ENCODE results near the gene FLOT1. TPM values are rescaled to one million over a fixed set of nuclear protein-coding genes. Genes with fewer than 3 reads are reported as not detected.

Gene FLOT1
- polyA plus RNA-seq, 2 of the 4 experiments (the other 2 are of a cell fraction), result 89.7 to 135 TPM

DNA sequence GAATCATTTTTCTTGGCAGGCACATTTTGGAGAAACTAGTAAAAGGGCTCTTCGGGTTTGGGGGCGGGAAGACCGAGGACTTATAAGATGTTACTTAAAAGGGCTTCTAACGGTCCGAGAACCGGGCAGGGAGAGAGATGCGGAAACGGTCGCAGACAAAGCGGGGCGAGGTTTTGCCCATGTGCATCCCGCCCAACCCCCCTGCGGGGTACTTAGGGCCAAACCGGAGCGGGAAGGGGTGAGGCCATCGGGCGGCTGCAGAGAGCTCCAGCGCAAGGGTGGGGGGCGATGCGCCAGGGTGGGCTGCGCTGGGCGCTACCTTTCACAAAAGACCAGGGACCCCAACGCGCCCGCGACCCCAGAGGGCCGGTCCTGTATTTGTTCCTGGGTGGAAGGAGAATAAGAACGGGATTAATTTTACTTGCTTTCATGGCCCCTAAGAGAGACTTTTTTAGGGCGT lies 21.7 kb downstream of the FLOT1 start (continued):
- TF ChIP-seq CTCF (IDR thresholded peaks at IDR 0.05), result no peak
- no peak for TF ChIP-seq TP53 (CRISPR knock-in tag; IDR thresholded peaks at IDR 0.05)
- TF ChIP-seq JUNB (IDR thresholded peaks at IDR 0.05), result no peak
- no peak for TF ChIP-seq JUN (IDR thresholded peaks at IDR 0.05)
- TF ChIP-seq ZFP36 (IDR thresholded peaks at IDR 0.05; ENCODE audit: borderline replicate concordance, partially characterized antibody), result no peak

DNA sequence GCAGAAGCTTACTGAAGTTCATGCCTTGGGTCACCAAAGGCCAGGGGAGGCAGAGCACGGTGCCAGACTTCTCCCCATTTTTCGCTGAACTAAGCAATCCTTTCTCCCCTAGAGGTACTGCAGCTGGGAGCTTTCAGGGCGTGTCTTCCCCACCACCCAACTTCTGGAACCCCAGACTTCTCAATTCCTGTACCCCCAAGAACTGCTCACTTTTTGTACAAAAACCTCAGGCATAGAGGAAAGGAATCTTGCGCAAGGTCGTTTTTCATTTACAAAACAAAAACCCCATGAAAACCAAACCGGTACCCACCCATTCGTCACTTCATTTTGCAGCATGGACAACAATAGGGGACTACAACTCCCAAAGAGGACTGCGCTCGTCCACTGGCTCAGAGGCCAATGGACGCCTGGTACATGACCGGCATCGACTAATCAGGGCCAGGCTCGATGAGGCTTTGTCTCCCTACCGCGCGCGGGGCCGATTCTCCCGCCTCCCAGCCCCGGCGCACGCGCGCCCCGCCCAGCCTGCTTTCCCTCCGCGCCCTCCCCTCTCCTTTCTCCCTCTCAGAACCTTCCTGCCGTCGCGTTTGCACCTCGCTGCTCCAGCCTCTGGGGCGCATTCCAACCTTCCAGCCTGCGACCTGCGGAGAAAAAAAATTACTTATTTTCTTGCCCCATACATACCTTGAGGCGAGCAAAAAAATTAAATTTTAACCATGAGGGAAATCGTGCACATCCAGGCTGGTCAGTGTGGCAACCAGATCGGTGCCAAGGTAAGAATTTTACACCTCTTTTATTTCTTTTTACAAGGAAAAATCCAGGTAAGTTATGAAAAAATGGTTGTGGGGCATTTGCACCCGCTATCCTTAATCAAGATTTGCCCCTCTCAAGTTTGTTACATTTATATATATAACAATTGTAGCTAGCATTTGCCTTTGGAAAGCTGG lies 22.4 kb downstream of the FLOT1 start, which contains the start of gene TUBB:
Gene TUBB, plus strand, starts transcription at position 562 of the 947 bp plus-strand sequence. Its CDS starts 155 bp downstream, at position 717.
- H3K4me2 ChIP-seq, result peak within 1 kb of the TSS; percentile 87
- H3K4me3 ChIP-seq, result peak within 1 kb of the TSS; percentile 98
- WGBS (ENCODE audit: missing lambda C conversion rate), result 2% methylated on average over 37 of the region's 38 CpGs
- DNase-seq (ENCODE audit: low read depth in 1 of 2, low spot score in 1 of 2) (peak; percentile 78 to 96), ATAC-seq (peak; percentile 79 to 85), FAIRE-seq (no peak)
- peaks cover 46% of the 10 kb centered on the region for H3K4me1 ChIP-seq
- CTCF ChIA-PET, result interaction anchor here (2.5 to 18.8 kb wide), 3 partner anchors 9 to 42 kb away, joined by 8 to 539 read pairs (median 22); partner anchors contain the start of gene DHX16
- POLR2A ChIA-PET, result interaction anchor here (1.2 to 3.5 kb wide), 5 partner anchors 29 to 100 kb away, joined by 4 to 12 read pairs (median 7); partner anchors contain the start of genes DHX16 and NRM
- no peaks in the 10 kb centered on the region for H3K9me3 ChIP-seq
- H3K27ac ChIP-seq, result peak within 1 kb of the TSS; percentile 99 to 100
- no peak for TF ChIP-seq FOSL2 (IDR thresholded peaks at IDR 0.05)
- no peak for TF ChIP-seq FOSL2 (CRISPR knock-in tag; IDR thresholded peaks at IDR 0.05)
- TF ChIP-seq TP53 (CRISPR knock-in tag; IDR thresholded peaks at IDR 0.05), result no peak
- TF ChIP-seq SMC3 (IDR thresholded peaks at IDR 0.05), result no peak
- no peak for TF ChIP-seq RNF2 (IDR thresholded peaks at IDR 0.05; ENCODE audit: borderline replicate concordance, low read depth)
- TF ChIP-seq JUNB (IDR thresholded peaks at IDR 0.05), result no peak
- no peak for TF ChIP-seq ZNF302 (CRISPR knock-in tag; IDR thresholded peaks at IDR 0.05)
- TF ChIP-seq RCOR1 (IDR thresholded peaks at IDR 0.05; ENCODE audit: low read depth, low read length), result no peak
- no peak for TF ChIP-seq RARB (CRISPR knock-in tag; IDR thresholded peaks at IDR 0.05)
- TF ChIP-seq, protein P1, sequence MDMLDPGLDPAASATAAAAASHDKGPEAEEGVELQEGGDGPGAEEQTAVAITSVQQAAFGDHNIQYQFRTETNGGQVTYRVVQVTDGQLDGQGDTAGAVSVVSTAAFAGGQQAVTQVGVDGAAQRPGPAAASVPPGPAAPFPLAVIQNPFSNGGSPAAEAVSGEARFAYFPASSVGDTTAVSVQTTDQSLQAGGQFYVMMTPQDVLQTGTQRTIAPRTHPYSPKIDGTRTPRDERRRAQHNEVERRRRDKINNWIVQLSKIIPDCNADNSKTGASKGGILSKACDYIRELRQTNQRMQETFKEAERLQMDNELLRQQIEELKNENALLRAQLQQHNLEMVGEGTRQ (IDR thresholded peaks at IDR 0.05), result peak; percentile 38
- no peak for TF ChIP-seq CHD4 (IDR thresholded peaks at IDR 0.05; ENCODE audit: borderline replicate concordance)
- TF ChIP-seq FOSB (CRISPR knock-in tag; IDR thresholded peaks at IDR 0.05), result no peak
- TF ChIP-seq CHD2 (IDR thresholded peaks at IDR 0.05; ENCODE audit: low read length, partially characterized antibody), result no peak
- TF ChIP-seq BHLHE40 (IDR thresholded peaks at IDR 0.05; ENCODE audit: low read depth, low read length), result no peak
- no peak for TF ChIP-seq ZSCAN20 (CRISPR knock-in tag; IDR thresholded peaks at IDR 0.05)
- no peak for TF ChIP-seq ELK1 (IDR thresholded peaks at IDR 0.05; ENCODE audit: low read depth, low read length)
- no peak for TF ChIP-seq KDM1A (IDR thresholded peaks at IDR 0.05; ENCODE audit: low read depth)
- 0 out of 2 replicates have a peak, but pooled peaks have one; percentile 10 for TF ChIP-seq PHF8 (IDR thresholded peaks at IDR 0.05; ENCODE audit: borderline replicate concordance, low read depth)
- TF ChIP-seq HOXA7 (CRISPR knock-in tag; IDR thresholded peaks at IDR 0.05), result no peak
- TF ChIP-seq KDM5A (IDR thresholded peaks at IDR 0.05), result no peak
- no peak for TF ChIP-seq NFE2L2 (conservative IDR thresholded peaks at IDR 0.05; ENCODE audit: low read length)
- TF ChIP-seq EP300 (IDR thresholded peaks at IDR 0.05), result no peak
- TF ChIP-seq, protein P2, sequence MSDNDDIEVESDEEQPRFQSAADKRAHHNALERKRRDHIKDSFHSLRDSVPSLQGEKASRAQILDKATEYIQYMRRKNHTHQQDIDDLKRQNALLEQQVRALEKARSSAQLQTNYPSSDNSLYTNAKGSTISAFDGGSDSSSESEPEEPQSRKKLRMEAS (IDR thresholded peaks at IDR 0.05), result peak; percentile 44; the same call in 1 of the 2 replicates
- no peak for TF ChIP-seq NR3C1 (IDR thresholded peaks at IDR 0.05)
- no peak for TF ChIP-seq RAD21 (conservative IDR thresholded peaks at IDR 0.05 in 1 of 2, IDR thresholded peaks at IDR 0.05 in 1 of 2)
- TF ChIP-seq HDAC2 (IDR thresholded peaks at IDR 0.05), result no peak
- TF ChIP-seq JUN (IDR thresholded peaks at IDR 0.05), result peak; percentile 66 to 84
- TF ChIP-seq POLR2AphosphoS2 (conservative IDR thresholded peaks at IDR 0.05; ENCODE audit: low read length), result no peak
- peak; percentile 54; the same call in 1 of the 2 replicates for TF ChIP-seq E2F6 (IDR thresholded peaks at IDR 0.05; ENCODE audit: borderline replicate concordance, low read depth)
- TF ChIP-seq NPAS2 (CRISPR knock-in tag; IDR thresholded peaks at IDR 0.05; ENCODE audit: borderline replicate concordance), result no peak
- TF ChIP-seq SREBF2 (IDR thresholded peaks at IDR 0.05), result no peak
- no peak for TF ChIP-seq ZC3H11A (IDR thresholded peaks at IDR 0.05)
- no peak for TF ChIP-seq ESRRA (IDR thresholded peaks at IDR 0.05; ENCODE audit: borderline replicate concordance, low read length)

Data from A549 (cell line).